Neural crest cell (in vitro differentiated cells): ENCODE measurements around the gene DRC1. TPM values are rescaled to one million over a fixed set of nuclear protein-coding genes. Genes with fewer than 3 reads are reported as not detected.

Experiments used
- DNase-seq: peaks from one replicate; pipeline ENCODE4 v3.0.0; 2021; ENCODE audit warnings: low read depth, mixed read lengths, low spot score
- H3K27ac Mint-ChIP-seq: one replicate; pipeline ENCODE4 v1.8.0; 2021; ENCODE audit warnings: mild to moderate bottlenecking, mixed read lengths; ENCODE audit not compliant: unreplicated experiment
- H3K27me3 Mint-ChIP-seq: 2 replicates; pipeline ENCODE4 v1.8.0; 2021; ENCODE audit warnings: low read depth, mild to moderate bottlenecking, mixed read lengths
- H3K36me3 Mint-ChIP-seq: 2 replicates; pipeline ENCODE4 v1.8.0; 2021; ENCODE audit warnings: low read depth, mild to moderate bottlenecking, mixed read lengths
- H3K4me1 Mint-ChIP-seq: 2 replicates; pipeline ENCODE4 v1.8.0; 2021; ENCODE audit warnings: mixed read lengths
- H3K4me3 Mint-ChIP-seq: one replicate; pipeline ENCODE4 v1.8.0; 2021; ENCODE audit warnings: mild to moderate bottlenecking, mixed read lengths
- H3K9me3 Mint-ChIP-seq: 2 replicates; pipeline ENCODE4 v1.8.0; 2021; ENCODE audit warnings: mixed read lengths
- total RNA-seq: library from RNA; stranded (reverse); gene quantifications from 2 replicates; pipeline ENCODE4 v1.2.1, GENCODE V29; 2021
- TF ChIP-seq, protein P1 (sequence below): fragments of 200-600 bp; sonication (generic); conservative IDR thresholded peaks from 2 replicates; pipeline ENCODE4 v1.5.0; 2021; ENCODE audit warnings: antibody characterized with exemption, mild to moderate bottlenecking

DRC1 gene
- total RNA-seq, 1 donor from 2014 or later = 0.30 TPM

DNA sequence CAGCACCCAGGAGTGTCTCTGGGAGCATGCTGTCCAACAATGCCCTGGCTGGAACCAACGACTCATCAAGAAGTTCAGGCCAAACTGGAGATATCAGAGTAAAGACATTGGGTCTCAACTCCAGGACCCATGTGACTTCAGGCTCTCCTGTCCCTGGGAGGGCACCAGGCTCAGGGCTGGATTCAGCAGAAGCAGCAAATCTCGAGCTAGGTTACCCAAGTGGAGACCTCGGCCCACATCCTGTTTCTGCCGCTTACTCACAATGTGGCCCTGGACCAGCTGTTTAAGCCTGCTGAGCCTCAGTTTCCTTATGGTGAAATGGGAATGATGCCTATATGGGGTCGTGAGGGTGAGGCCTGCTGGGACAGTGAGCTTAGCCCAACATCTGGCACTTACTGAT lies 85.5 kb downstream of the DRC1 start:
- no peak for DNase-seq
- no peaks in the 10 kb centered on the region for H3K27me3 Mint-ChIP-seq

DNA sequence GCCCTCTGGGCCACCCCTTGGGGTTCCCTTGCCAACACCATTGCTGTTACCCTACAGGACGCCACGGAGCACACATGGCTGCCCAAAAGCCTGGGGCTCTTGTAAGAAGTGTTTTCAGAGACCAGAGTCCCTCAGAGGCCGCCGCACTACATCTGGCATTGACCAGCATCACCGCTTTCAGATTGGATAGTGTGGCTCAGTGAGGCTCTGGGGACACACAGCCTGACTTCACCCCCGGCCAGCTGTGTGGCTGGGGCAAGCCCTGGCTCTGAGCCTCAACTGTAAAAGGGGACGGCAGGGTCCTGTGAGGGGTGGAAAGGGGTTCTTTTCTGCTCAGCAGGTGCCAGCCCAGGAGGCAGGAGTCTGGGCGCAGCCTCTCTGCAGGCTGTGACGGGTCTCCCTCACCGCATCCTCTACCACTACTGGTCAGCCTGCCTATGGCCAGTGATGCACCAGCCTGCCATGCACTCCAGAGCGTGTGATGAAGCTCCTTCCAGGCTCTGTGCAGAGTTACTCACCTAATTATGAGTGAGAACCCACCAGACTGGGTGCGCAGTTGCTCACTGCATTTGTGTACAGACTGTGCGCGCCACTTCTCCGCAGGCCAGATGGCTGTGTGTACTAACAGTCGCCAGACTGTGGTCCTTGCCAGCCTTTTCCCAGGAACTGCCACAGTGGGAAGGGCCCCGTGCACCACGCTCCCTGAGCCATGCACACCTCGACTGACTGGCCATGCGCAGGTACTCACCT lies 86.9 kb downstream of the DRC1 start:
- TF ChIP-seq, protein P1, sequence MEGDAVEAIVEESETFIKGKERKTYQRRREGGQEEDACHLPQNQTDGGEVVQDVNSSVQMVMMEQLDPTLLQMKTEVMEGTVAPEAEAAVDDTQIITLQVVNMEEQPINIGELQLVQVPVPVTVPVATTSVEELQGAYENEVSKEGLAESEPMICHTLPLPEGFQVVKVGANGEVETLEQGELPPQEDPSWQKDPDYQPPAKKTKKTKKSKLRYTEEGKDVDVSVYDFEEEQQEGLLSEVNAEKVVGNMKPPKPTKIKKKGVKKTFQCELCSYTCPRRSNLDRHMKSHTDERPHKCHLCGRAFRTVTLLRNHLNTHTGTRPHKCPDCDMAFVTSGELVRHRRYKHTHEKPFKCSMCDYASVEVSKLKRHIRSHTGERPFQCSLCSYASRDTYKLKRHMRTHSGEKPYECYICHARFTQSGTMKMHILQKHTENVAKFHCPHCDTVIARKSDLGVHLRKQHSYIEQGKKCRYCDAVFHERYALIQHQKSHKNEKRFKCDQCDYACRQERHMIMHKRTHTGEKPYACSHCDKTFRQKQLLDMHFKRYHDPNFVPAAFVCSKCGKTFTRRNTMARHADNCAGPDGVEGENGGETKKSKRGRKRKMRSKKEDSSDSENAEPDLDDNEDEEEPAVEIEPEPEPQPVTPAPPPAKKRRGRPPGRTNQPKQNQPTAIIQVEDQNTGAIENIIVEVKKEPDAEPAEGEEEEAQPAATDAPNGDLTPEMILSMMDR = no peak
- no peaks in the 10 kb centered on the region for H3K9me3 Mint-ChIP-seq
- no peak overlapping the region for H3K4me3 Mint-ChIP-seq
- no peak for DNase-seq
- H3K36me3 Mint-ChIP-seq = no peaks in the 10 kb centered on the region
- no peaks in the 10 kb centered on the region for H3K27me3 Mint-ChIP-seq
- H3K4me1 Mint-ChIP-seq = no peaks in the 10 kb centered on the region
- H3K27ac Mint-ChIP-seq = no peak overlapping the region

More for the DNA sequence above, 85.5 kb downstream of the DRC1 start:
- TF ChIP-seq, protein P1 = no peak
- Mint-ChIP-seq H3K4me1 (no peaks in the 10 kb centered on the region), H3K36me3 (no peaks in the 10 kb centered on the region), H3K4me3 (no peak overlapping the region), H3K9me3 (no peaks in the 10 kb centered on the region), H3K27ac (no peak overlapping the region)

DNA sequence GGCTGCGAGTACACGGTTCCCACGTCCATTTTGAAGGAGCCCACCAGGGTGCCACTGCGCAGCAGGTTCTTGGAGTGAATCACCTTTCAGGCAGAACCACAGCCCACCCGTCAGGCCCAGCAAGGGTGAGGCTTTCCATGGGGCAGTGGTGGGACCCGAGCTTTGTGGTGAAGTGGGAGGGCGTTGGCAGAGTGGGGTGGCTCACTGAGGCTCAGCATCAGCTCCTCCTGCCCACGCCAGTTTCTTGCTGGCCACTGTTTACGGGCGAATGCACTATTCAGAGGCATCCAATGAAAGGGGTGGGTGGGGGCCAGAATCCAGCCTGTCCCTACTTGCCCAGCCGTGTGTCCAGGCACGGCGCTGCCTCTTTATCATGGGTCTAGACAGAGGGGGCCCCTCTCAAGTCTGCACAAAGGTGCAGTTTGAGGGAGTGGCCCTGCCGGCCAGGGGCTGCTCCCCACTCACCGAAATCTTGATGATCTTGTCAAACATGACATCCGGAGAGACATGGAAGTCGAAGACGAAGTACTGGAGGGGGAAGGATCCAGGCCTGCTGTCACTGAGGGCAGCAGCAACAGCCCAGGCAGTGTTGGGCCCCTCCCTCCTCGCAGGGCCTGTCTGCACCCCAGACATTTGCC lies 87.6 kb downstream of the DRC1 start:
- H3K9me3 Mint-ChIP-seq = no peaks in the 10 kb centered on the region
- no peaks in the 10 kb centered on the region for H3K27me3 Mint-ChIP-seq
- H3K27ac Mint-ChIP-seq = no peak overlapping the region
- H3K4me1 Mint-ChIP-seq = no peaks in the 10 kb centered on the region
- H3K36me3 Mint-ChIP-seq = no peaks in the 10 kb centered on the region
- DNase-seq = no peak
- TF ChIP-seq, protein P1 = no peak
- H3K4me3 Mint-ChIP-seq = no peak overlapping the region

DNA sequence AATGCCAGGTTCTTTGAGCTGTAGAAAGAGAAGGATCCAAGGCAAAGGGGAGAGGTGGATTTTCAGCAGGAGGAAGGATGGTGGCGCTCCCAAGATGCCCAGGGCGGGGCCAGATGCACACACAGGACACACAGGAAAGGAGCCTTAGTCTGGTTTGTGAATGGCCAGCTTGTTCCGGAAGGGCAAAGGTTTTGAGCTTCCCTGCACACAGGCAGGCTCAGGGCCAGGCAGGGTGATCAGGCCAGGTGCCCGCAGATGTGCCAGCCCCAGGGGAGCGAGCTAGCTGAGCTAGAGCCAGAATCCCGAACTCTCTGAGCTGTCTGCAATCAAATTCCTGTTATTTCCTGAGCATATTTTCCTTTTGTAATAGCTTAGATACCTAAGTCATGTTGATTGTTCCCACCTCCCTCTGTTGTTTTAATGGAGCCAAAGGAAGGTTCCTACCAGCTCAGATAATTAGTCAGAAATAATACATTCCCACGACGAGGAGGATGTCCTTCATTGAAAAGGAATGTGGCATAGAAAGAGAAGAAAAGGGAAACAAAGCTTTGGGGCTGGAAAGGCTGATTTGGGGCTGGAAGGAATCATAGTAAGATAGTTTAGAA lies 89.9 kb downstream of the DRC1 start:
- Mint-ChIP-seq H3K27me3 (no peaks in the 10 kb centered on the region), H3K9me3 (no peaks in the 10 kb centered on the region), H3K4me3 (no peak overlapping the region), H3K4me1 (peaks cover 10% of the 10 kb centered on the region), H3K36me3 (no peaks in the 10 kb centered on the region), H3K27ac (no peak overlapping the region)
- DNase-seq = no peak
- TF ChIP-seq, protein P1 = no peak

DNA sequence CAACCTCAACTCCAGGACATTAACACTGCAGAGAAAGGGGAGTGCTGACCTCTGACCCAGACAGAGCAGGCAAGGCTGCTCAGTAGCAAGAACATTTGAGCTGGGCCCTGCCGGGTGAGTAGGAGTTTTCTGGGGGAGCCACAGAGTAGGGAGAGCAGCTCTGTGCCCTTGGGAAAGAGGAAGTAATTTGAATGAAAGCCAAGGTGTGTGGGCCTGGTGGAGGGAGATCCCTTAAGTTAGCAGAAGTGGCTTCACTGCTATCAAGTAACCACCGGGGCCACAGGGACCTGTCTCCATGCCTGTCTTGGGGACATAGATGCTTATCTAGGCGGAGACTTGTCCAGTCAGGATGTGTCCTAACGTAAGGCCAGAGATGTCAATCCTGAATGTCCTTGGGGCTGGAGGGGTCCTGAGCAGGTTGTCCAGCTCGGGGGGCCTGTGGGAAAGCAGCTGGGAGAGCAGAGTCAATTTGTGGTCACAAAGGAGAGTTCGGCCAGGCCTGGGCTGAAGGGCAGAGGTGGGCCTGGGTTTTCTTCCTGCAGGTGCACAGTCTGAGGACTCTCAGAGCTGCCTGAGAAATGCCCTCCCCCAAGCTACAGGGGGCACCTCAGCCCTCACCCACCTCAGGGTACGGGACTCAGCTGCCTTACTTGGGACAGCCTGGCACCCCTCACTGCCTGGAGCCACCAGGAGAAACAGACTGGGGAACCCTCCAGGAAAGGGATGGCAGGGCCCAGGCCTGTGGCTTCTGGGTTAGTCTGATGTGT lies 91.2 kb downstream of the DRC1 start:
- DNase-seq = no peak
- Mint-ChIP-seq H3K36me3 (no peaks in the 10 kb centered on the region), H3K4me1 (peaks cover 14% of the 10 kb centered on the region), H3K27me3 (no peaks in the 10 kb centered on the region), H3K4me3 (no peak overlapping the region), H3K9me3 (no peaks in the 10 kb centered on the region), H3K27ac (no peak overlapping the region)
- TF ChIP-seq, protein P1 = no peak
